ENCODE results near the gene SP2. TPM values are rescaled to one million over a fixed set of nuclear protein-coding genes. Genes with fewer than 3 reads are reported as not detected.

SP2 gene
- total RNA-seq, 1 experiment from 2014 or later = 22.2 TPM

- TF ChIP-seq REST (IDR thresholded peaks at IDR 0.05; ENCODE audit: low read depth) (no peak), TCF7L2 (IDR thresholded peaks at IDR 0.05; ENCODE audit: borderline replicate concordance, extremely low read depth, insufficient read depth, insufficient read length) (no peak), ZFX (IDR thresholded peaks at IDR 0.05) (no peak), SP1 (IDR thresholded peaks at IDR 0.05; ENCODE audit: low read depth) (no peak), ZBTB33 (IDR thresholded peaks at IDR 0.05; ENCODE audit: extremely low read depth, insufficient replicate concordance, low read length) (no peak), EZH2phosphoT487 (IDR thresholded peaks at IDR 0.05; ENCODE audit: borderline replicate concordance) (no peak), SRF (IDR thresholded peaks at IDR 0.05; ENCODE audit: low read depth) (no peak), EGR1 (IDR thresholded peaks at IDR 0.05; ENCODE audit: low read depth) (no peak), ELF1 (IDR thresholded peaks at IDR 0.05; ENCODE audit: borderline replicate concordance, low read depth) (no peak), CEBPB (IDR thresholded peaks at IDR 0.05; ENCODE audit: low read depth) (no peak), FOSL1 (IDR thresholded peaks at IDR 0.05; ENCODE audit: low read depth) (no peak)
These were observed 28.1 kb upstream of the SP2 start (continued) for GRCh38 chr17:47867813-47868533.
